Activated naive CD8-positive, alpha-beta T cell (primary cell): Measurements from ENCODE around the gene MAP4K1.
A peak's percentile ranks its signal among the peaks of the same experiment; 100 is the strongest.
"Not testable (repeated sequence)": the region's sequence is repeated elsewhere in the genome, so short reads cannot be mapped to it uniquely, and the experiment has no call there.

Experiments used
- H3K27ac Mint-ChIP-seq: one replicate; pipeline ENCODE4 v1.8.0; 2021; ENCODE audit warnings: mixed read lengths
- H3K27me3 Mint-ChIP-seq: one replicate; pipeline ENCODE4 v1.8.0; 2021; ENCODE audit warnings: mixed read lengths
- H3K36me3 Mint-ChIP-seq: one replicate; pipeline ENCODE4 v1.8.0; 2021; ENCODE audit warnings: mixed read lengths
- H3K4me1 Mint-ChIP-seq: one replicate; pipeline ENCODE4 v1.8.0; 2021; ENCODE audit warnings: low read depth, mixed read lengths
- H3K4me3 Mint-ChIP-seq: one replicate; pipeline ENCODE4 v1.8.0; 2021; ENCODE audit warnings: mild to moderate bottlenecking, mixed read lengths
- H3K9me3 Mint-ChIP-seq: one replicate; pipeline ENCODE4 v1.8.0; 2021; ENCODE audit warnings: low read depth, mixed read lengths

MAP4K1 gene

GRCh38 chr19:38583219-38583984 is 34.4 kb downstream of the MAP4K1 start:
- H3K9me3 Mint-ChIP-seq: no peaks in the 10 kb centered on the region
- no peak overlapping the region for H3K27ac Mint-ChIP-seq
- H3K27me3 Mint-ChIP-seq: no peaks in the 10 kb centered on the region
- peaks cover 4% of the 10 kb centered on the region for H3K4me1 Mint-ChIP-seq
- no peak overlapping the region for H3K4me3 Mint-ChIP-seq
- H3K36me3 Mint-ChIP-seq: no peaks in the 10 kb centered on the region

GRCh38 chr19:38580080-38580479 is 37.7 kb downstream of the MAP4K1 start:
- Mint-ChIP-seq H3K4me1 (peaks cover 4% of the 10 kb centered on the region), H3K27ac (no peak overlapping the region), H3K4me3 (no peak overlapping the region), H3K9me3 (no peaks in the 10 kb centered on the region), H3K36me3 (no peaks in the 10 kb centered on the region), H3K27me3 (no peaks in the 10 kb centered on the region)

GRCh38 chr19:38579304-38579703 is 38.4 kb downstream of the MAP4K1 start:
- not testable (repeated sequence) for H3K4me1 Mint-ChIP-seq, H3K27ac Mint-ChIP-seq, H3K27me3 Mint-ChIP-seq

GRCh38 chr19:38577826-38578225 is 39.9 kb downstream of the MAP4K1 start:
- H3K27me3 Mint-ChIP-seq: no peaks in the 10 kb centered on the region
- H3K4me3 Mint-ChIP-seq: no peak overlapping the region
- H3K4me1 Mint-ChIP-seq: no peaks in the 10 kb centered on the region
- no peak overlapping the region for H3K27ac Mint-ChIP-seq
- H3K36me3 Mint-ChIP-seq: no peaks in the 10 kb centered on the region
- H3K9me3 Mint-ChIP-seq: no peaks in the 10 kb centered on the region

More at GRCh38 chr19:38579304-38579703, 38.4 kb downstream of the MAP4K1 start:
- H3K9me3 Mint-ChIP-seq, H3K4me3 Mint-ChIP-seq, H3K36me3 Mint-ChIP-seq: not testable (repeated sequence)

DNA sequence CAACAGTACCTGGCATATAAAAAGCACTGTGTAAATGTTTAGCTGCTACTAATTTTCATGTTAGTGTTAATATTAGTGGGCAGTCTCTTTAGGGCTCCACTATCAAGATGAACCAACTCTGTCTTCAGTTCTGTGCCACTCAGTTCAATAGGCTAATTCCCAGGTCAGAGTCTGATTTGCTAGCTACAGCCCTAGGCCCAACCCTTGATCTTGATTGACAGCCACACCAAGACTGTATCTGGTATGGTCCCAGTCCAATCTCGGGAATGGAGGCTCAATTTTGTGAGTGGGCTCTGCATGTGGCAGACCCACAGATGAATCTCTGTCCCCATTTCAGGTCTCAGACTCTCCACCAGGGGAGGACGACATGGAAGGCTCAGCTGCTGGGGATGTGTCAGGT is 46.1 kb downstream of the MAP4K1 start:
- peaks cover 2% of the 10 kb centered on the region for H3K4me1 Mint-ChIP-seq
- no peak overlapping the region for H3K4me3 Mint-ChIP-seq
- H3K9me3 Mint-ChIP-seq: no peaks in the 10 kb centered on the region

GRCh38 chr19:38569368-38569983 is 48.3 kb downstream of the MAP4K1 start:
- H3K27me3 Mint-ChIP-seq: peaks cover 6% of the 10 kb centered on the region
- H3K4me3 Mint-ChIP-seq: no peak overlapping the region
- no peak overlapping the region for H3K27ac Mint-ChIP-seq
- no peaks in the 10 kb centered on the region for H3K36me3 Mint-ChIP-seq
- no peaks in the 10 kb centered on the region for H3K9me3 Mint-ChIP-seq
- peaks cover 7% of the 10 kb centered on the region for H3K4me1 Mint-ChIP-seq

More for the DNA sequence above, 46.1 kb downstream of the MAP4K1 start:
- Mint-ChIP-seq H3K27me3 (peaks cover 3% of the 10 kb centered on the region), H3K27ac (no peak overlapping the region), H3K36me3 (no peaks in the 10 kb centered on the region)

DNA sequence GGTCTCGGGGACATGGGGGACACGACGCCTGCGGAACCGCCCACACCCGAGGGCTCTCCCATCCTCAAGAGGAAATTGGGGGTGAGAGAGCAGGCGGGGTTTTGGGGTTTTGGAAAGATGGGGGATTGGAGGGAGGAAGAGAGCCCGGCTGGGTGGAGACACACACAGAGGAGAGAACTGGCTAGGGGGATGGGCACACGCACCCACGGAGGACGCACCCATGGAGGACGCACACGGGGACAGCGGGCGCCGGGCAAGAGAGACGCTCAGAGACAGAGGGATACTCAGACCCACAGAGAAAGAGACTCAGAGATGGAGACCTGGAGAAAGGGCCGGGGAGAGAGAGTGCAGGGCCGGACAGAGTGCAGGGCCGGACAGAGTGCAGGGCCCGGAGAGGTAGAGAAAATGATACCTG is 52.1 kb downstream of the MAP4K1 start:
- Mint-ChIP-seq H3K4me1 (peaks cover 12% of the 10 kb centered on the region), H3K27ac (peak overlapping the region; percentile 54), H3K9me3 (no peaks in the 10 kb centered on the region), H3K4me3 (peak overlapping the region; percentile 61), H3K36me3 (no peaks in the 10 kb centered on the region), H3K27me3 (peaks cover 14% of the 10 kb centered on the region)

GRCh38 chr19:38564981-38565690 is 52.6 kb downstream of the MAP4K1 start:
- Mint-ChIP-seq H3K27ac (no peak overlapping the region), H3K27me3 (peaks cover 14% of the 10 kb centered on the region), H3K36me3 (no peaks in the 10 kb centered on the region), H3K9me3 (no peaks in the 10 kb centered on the region), H3K4me1 (peaks cover 13% of the 10 kb centered on the region), H3K4me3 (peak overlapping the region; percentile 61)

DNA sequence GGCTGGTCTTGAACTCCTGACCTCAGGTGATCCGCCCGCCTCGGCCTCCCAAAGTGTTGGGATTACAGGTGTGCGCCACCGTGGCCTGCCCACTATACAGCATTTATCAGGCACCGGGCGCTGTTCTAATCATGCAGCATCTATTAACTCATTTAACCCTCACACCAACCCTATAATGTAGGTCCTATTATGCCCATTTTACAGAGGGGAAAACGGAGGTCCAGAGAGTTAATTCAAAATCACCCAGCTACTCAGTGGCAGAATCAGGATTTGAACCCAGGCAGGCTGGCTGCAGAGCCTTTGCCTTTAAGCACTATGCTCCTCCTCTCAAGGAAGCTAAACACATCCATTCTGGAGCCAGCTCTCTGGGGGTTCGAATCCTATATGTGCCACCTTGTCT is 54.3 kb downstream of the MAP4K1 start:
- H3K9me3 Mint-ChIP-seq: no peaks in the 10 kb centered on the region
- H3K36me3 Mint-ChIP-seq: no peaks in the 10 kb centered on the region
- H3K27ac Mint-ChIP-seq: no peak overlapping the region
- H3K27me3 Mint-ChIP-seq: peaks cover 16% of the 10 kb centered on the region
- peaks cover 20% of the 10 kb centered on the region for H3K4me1 Mint-ChIP-seq
- H3K4me3 Mint-ChIP-seq: no peak overlapping the region

DNA sequence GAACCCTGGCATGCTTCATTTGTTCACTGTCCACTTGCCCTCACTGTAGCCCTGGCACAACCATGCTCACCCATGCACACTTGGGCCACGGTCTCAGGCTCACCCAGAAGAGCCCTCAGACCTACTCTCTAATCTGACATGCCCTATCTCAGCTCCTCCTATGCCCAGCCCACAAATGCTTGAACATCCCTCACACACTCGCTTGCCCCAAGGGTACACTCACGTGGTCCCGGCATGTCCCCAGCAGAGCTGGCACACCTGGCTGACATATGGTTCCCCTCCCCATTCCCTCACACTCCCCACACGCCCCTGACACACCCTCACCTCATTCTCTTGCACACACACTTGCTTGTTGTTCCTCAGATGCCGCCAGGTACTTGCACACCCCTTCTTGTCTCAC is 55.7 kb downstream of the MAP4K1 start:
- Mint-ChIP-seq H3K4me3 (no peak overlapping the region), H3K36me3 (no peaks in the 10 kb centered on the region), H3K27me3 (peaks cover 13% of the 10 kb centered on the region), H3K27ac (no peak overlapping the region), H3K9me3 (no peaks in the 10 kb centered on the region), H3K4me1 (peaks cover 20% of the 10 kb centered on the region)

- no peak overlapping the region for H3K27ac Mint-ChIP-seq
Measured at GRCh38 chr19:38561658-38562057, 56.1 kb downstream of the MAP4K1 start.

GRCh38 chr19:38561053-38561606 is 56.6 kb downstream of the MAP4K1 start:
- no peaks in the 10 kb centered on the region for H3K36me3 Mint-ChIP-seq
- peaks cover 13% of the 10 kb centered on the region for H3K27me3 Mint-ChIP-seq
- H3K9me3 Mint-ChIP-seq: no peaks in the 10 kb centered on the region
- no peak overlapping the region for H3K4me3 Mint-ChIP-seq
- no peak overlapping the region for H3K27ac Mint-ChIP-seq
- H3K4me1 Mint-ChIP-seq: peaks cover 20% of the 10 kb centered on the region

More at GRCh38 chr19:38561658-38562057, 56.1 kb downstream of the MAP4K1 start:
- Mint-ChIP-seq H3K36me3 (no peaks in the 10 kb centered on the region), H3K4me3 (no peak overlapping the region), H3K4me1 (peaks cover 20% of the 10 kb centered on the region), H3K9me3 (no peaks in the 10 kb centered on the region), H3K27me3 (peaks cover 13% of the 10 kb centered on the region)

DNA sequence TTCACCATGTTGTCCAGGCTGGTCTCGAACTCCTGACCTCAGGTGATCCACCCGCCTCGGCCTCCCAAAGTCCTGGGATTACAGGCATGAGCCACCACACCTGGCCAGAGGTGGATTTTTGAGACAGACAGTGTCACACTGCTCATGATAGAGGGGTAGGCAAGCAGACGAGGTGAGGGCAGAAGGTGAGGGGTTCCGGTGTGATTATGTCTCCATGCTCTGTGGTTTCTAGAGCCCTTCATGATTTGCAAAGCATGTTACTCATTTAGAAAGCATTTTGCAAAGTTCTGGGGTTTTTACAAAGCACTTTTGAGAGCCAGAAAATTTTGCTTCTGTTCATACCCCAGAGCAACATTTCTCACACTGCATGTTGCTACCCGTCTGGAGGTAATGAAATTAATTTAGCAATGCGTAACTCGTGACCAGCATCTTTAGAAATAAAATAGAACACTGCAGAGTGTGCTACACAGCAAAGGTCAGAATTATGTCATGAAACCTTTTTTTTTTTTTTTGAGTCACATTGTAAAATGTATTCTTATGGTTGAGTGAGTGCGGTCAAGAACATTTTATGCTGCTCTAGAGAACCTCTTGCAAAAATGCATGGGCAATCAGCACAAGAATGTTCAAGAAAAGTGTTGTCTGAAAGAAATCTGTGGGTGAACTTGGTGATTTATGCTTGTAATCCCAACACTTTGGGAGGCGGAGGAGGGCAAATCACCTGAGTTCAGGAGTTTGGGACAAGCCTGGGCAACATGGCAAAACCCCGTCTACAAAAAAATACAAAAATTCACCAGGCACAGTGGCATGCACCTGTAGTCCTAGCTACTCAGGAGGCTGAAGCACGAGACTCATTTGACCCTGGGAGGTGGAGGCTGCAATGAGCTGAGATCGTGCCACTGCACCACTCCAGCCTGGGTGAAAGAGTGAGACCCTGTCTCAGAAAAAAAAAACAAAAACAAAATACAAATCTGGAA is 58.0 kb downstream of the MAP4K1 start:
- Mint-ChIP-seq H3K27me3 (peaks cover 13% of the 10 kb centered on the region), H3K36me3 (no peaks in the 10 kb centered on the region), H3K27ac (peak overlapping the region; percentile 34), H3K4me1 (peaks cover 18% of the 10 kb centered on the region), H3K9me3 (no peaks in the 10 kb centered on the region), H3K4me3 (peak overlapping the region; percentile 52)

- H3K36me3 Mint-ChIP-seq, H3K9me3 Mint-ChIP-seq, H3K27ac Mint-ChIP-seq, H3K4me3 Mint-ChIP-seq: not testable (repeated sequence)
- H3K27me3 Mint-ChIP-seq: peaks cover 13% of the 10 kb centered on the region
- H3K4me1 Mint-ChIP-seq: peaks cover 21% of the 10 kb centered on the region
Measured at GRCh38 chr19:38558933-38559332, 58.8 kb downstream of the MAP4K1 start.
